GM21447 (cell line): Measurements from ENCODE around the gene HECTD4.
A peak's percentile ranks its signal among the peaks of the same experiment; 100 is the strongest.
"Not testable (repeated sequence)": the region's sequence is repeated elsewhere in the genome, so short reads cannot be mapped to it uniquely, and the experiment has no call there.

Experiments used
- ATAC-seq: cut with Tn5 transposase; IDR thresholded peaks from one replicate; pipeline ENCODE4 v1.9.1; 2021; ENCODE audit not compliant: unreplicated experiment

HECTD4 gene

GRCh38 chr12:112126000-112126438 lies 256.2 kb downstream of the HECTD4 start:
- ATAC-seq = no peak

- ATAC-seq = peak; percentile 94
Observed at GRCh38 chr12:112125250-112125999, 256.8 kb downstream of the HECTD4 start, which contains the start of gene TRAFD1. TRAFD1 (plus strand) TSS chr12:112125560; CDS start chr12:112130523, 4,963 bp downstream.

GRCh38 chr12:112124918-112125249 lies 257.3 kb downstream of the HECTD4 start:
- ATAC-seq = peak; percentile 2

GRCh38 chr12:112122823-112123690 lies 259.2 kb downstream of the HECTD4 start:
- ATAC-seq = no peak

- no peak for ATAC-seq
Observed at GRCh38 chr12:112121780-112122565, 260.3 kb downstream of the HECTD4 start.

- ATAC-seq = no peak
Observed at GRCh38 chr12:112117685-112118084, 264.5 kb downstream of the HECTD4 start.

GRCh38 chr12:112116232-112117060 lies 265.8 kb downstream of the HECTD4 start:
- no peak for ATAC-seq

- no peak for ATAC-seq
Observed at GRCh38 chr12:112115259-112116045, 266.8 kb downstream of the HECTD4 start.

GRCh38 chr12:112112409-112113133 lies 269.7 kb downstream of the HECTD4 start:
- no peak for ATAC-seq

GRCh38 chr12:112111931-112112330 lies 270.3 kb downstream of the HECTD4 start:
- ATAC-seq = no peak

GRCh38 chr12:112110787-112111662 lies 271.2 kb downstream of the HECTD4 start:
- ATAC-seq = not testable (repeated sequence)
